Endothelial cell of umbilical vein (primary cell): ENCODE measurements around the gene NR1H3. TPM values are rescaled to one million over a fixed set of nuclear protein-coding genes. Genes with fewer than 3 reads are reported as not detected.

Experiments used
- BruUV-seq: library from RNA; stranded (reverse); fragments of 400-500 nt; replicated peaks from 2 replicates; lab custom pipeline; 2021; lab: Mats Ljungman, UMichigan
- CTCF ChIA-PET: fragments of 300-600, 350-600 bp; sonication (Branson Sonifier 250); formaldehyde crosslinking; loops from one replicate; lab custom pipeline; 2021; ENCODE audit warnings: antibody characterized with exemption, inconsistent platforms; lab: Charles Lee
- POLR2A ChIA-PET: fragments of 300-600, 350-600 bp; sonication (Branson Sonifier 250); formaldehyde crosslinking; loops from one replicate; lab custom pipeline; 2021; ENCODE audit warnings: antibody characterized with exemption, inconsistent platforms; lab: Charles Lee
- DNase-seq: peaks from one replicate; pipeline ENCODE4 v3.0.0-alpha.2; 2011; ENCODE audit warnings: low read depth, low spot score
- FAIRE-seq: peaks from 2 replicates; lab custom pipeline; 2011; peaks lifted over from hg19 to GRCh38; lab: Jason Lieb, UNC
- H2AFZ ChIP-seq: 2 replicates; pipeline ENCODE4 v1.6.0; 2012; ENCODE audit warnings: low read depth, low read length, control low read depth, inconsistent platforms
- H3K27ac ChIP-seq: 2 replicates; pipeline ENCODE4 v1.5.1; 2011; ENCODE audit warnings: low read depth, mild to moderate bottlenecking, control low read depth, low read length, moderate library complexity; ENCODE audit not compliant: insufficient read depth
- H3K27me3 ChIP-seq, 2 experiments: 2 replicates each; pipeline versions ENCODE4 v1.6.0 to v1.6.1; 2011; ENCODE audit warnings: low read length in 2 of 2, mixed read lengths in 1 of 2; ENCODE audit not compliant: control insufficient read depth in 2 of 2, insufficient read depth in 2 of 2
- H3K36me3 ChIP-seq, 2 experiments: 2 replicates in 1 of 2; 3 replicates in 1 of 2; pipeline ENCODE4 v1.5.1; 2011; ENCODE audit warnings: low read length in 2 of 2, mild to moderate bottlenecking in 1 of 2, moderate library complexity in 1 of 2; ENCODE audit not compliant: control insufficient read depth in 2 of 2, insufficient read depth in 2 of 2; ENCODE audit errors: extremely low read depth in 1 of 2
- H3K4me1 ChIP-seq: 3 replicates; pipeline ENCODE4 v1.5.1; 2011; ENCODE audit warnings: mild to moderate bottlenecking, low read length; ENCODE audit not compliant: control insufficient read depth, insufficient read depth; ENCODE audit errors: extremely low read depth
- H3K4me2 ChIP-seq: 2 replicates; pipeline ENCODE4 v1.6.1; 2011; ENCODE audit warnings: low read length, control low read depth, mixed read lengths; ENCODE audit not compliant: insufficient read depth
- H3K4me3 ChIP-seq, 3 experiments: fragments of 200-600 bp in 1 of 3; sonication (generic), shearing (Covaris generic) in 1 of 3; replicated peaks in 1 of 3; 2 replicates each; pipeline ENCODE4 v1.5.1; 2011 to 2016; ENCODE audit warnings: control low read depth in 3 of 3, low read length in 3 of 3, mild to moderate bottlenecking in 2 of 3, inconsistent platforms in 1 of 3, low read depth in 1 of 3, moderate library complexity in 1 of 3; ENCODE audit not compliant: insufficient read depth in 1 of 3
- H3K79me2 ChIP-seq: 2 replicates; pipeline ENCODE4 v1.6.0; 2012; ENCODE audit warnings: low read length, inconsistent platforms; ENCODE audit not compliant: control insufficient read depth, insufficient read depth
- H3K9ac ChIP-seq: replicated peaks from 2 replicates; pipeline ENCODE3; 2011; ENCODE audit warnings: low read length, control low read depth; ENCODE audit not compliant: insufficient read depth; ENCODE audit errors: extremely low read depth
- H3K9me1 ChIP-seq: replicated peaks from 3 replicates; pipeline ENCODE4 v1.6.0; 2011; ENCODE audit warnings: mild to moderate bottlenecking, low read length; ENCODE audit not compliant: control insufficient read depth, insufficient read depth; ENCODE audit errors: extremely low read depth
- H3K9me3 ChIP-seq: replicated peaks from 2 replicates; pipeline ENCODE4 v1.5.1; 2012; ENCODE audit warnings: low read length, inconsistent platforms; ENCODE audit not compliant: control insufficient read depth, insufficient read depth
- H4K20me1 ChIP-seq: replicated peaks from 2 replicates; pipeline ENCODE3; 2011; ENCODE audit warnings: mild to moderate bottlenecking, low read length; ENCODE audit not compliant: control insufficient read depth, insufficient read depth; ENCODE audit errors: extremely low read depth
- CTCF ChIP-seq, 2 donors: IDR thresholded peaks; 1 replicate in 1 of 2; 2 replicates in 1 of 2; pipeline ENCODE4 v1.5.1; 2011; ENCODE audit warnings: low read length in 2 of 2, mild to moderate bottlenecking in 2 of 2, moderate library complexity in 2 of 2, control low read depth in 1 of 2, inconsistent platforms in 1 of 2, low read depth in 1 of 2; ENCODE audit not compliant: insufficient read depth in 1 of 2; ENCODE audit errors: extremely low read depth in 1 of 2
- EZH2 ChIP-seq: IDR thresholded peaks from 2 replicates; pipeline ENCODE4 v1.6.1; 2012; ENCODE audit warnings: borderline replicate concordance, low read depth, mild to moderate bottlenecking, moderate library complexity, low read length, inconsistent platforms; ENCODE audit not compliant: severe bottlenecking
- FOS ChIP-seq: IDR thresholded peaks from 2 replicates; pipeline ENCODE4 v1.6.1; 2011; ENCODE audit warnings: mild to moderate bottlenecking, low read length, moderate library complexity, borderline replicate concordance; ENCODE audit not compliant: insufficient read depth
- GATA2 ChIP-seq: IDR thresholded peaks from 2 replicates; pipeline ENCODE4 v1.7.0; 2011; ENCODE audit warnings: low read depth, mild to moderate bottlenecking, moderate library complexity, mixed read lengths, low read length; ENCODE audit not compliant: insufficient read length, insufficient read depth
- JUN ChIP-seq: IDR thresholded peaks from 2 replicates; pipeline ENCODE4 v1.6.1; 2011; ENCODE audit warnings: borderline replicate concordance, low read depth; ENCODE audit not compliant: insufficient read length, insufficient read depth
- MAX ChIP-seq: IDR thresholded peaks from 2 replicates; pipeline ENCODE4 v1.6.1; 2011; ENCODE audit not compliant: insufficient read depth, insufficient read length
- MYC ChIP-seq: IDR thresholded peaks from one replicate; pipeline ENCODE4 v1.6.1; 2011; ENCODE audit warnings: mild to moderate bottlenecking, low read depth, low read length
- POLR2A ChIP-seq: IDR thresholded peaks from 2 replicates; pipeline ENCODE4 v1.6.1; 2012; ENCODE audit warnings: low read depth, mild to moderate bottlenecking, control low read depth, low read length
- POLR2AphosphoS5 ChIP-seq: IDR thresholded peaks from 2 replicates; pipeline ENCODE4 v1.6.1; 2012; ENCODE audit warnings: low read depth, mild to moderate bottlenecking, control low read depth, low read length, moderate library complexity; ENCODE audit not compliant: insufficient read depth
- dilution Hi-C: fragments of 300-500 bp; cut with MboI; formaldehyde crosslinking; loops from one replicate; pipeline ENCODE4 v1.15.0; 2019; ENCODE audit warnings: low sequenced_read_pairs; ENCODE audit not compliant: extremely low pct_ligation_motif_present
- intact Hi-C: fragments of 100-400 bp; cut with micrococcal nuclease; formaldehyde crosslinking; loops from one replicate; pipeline ENCODE4 v1.10.0; 2022
- polyA plus RNA-seq, 4 experiments: library from polyadenylated mRNA; depleted of rRNA in 3 of 4; stranded (reverse) in 3 of 4; unstranded in 1 of 4; fragments of >200 nt; gene quantifications; 2 replicates each; pipeline versions ENCODE4 v1.2.1 to v1.2.3, GENCODE V29; 2011 to 2012; ENCODE audit warnings: missing spikeins in 1 of 4
- total RNA-seq: library from RNA; stranded (reverse); gene quantifications from 2 replicates; pipeline ENCODE4 v1.2.3, GENCODE V29; 2021

The NR1H3 gene
- total and polyA plus RNA-seq, 2 donors (not counting 3 experiments of a cell fraction or from before 2014, with no cell fraction given) = 9.8 to 16.3 TPM

DNA sequence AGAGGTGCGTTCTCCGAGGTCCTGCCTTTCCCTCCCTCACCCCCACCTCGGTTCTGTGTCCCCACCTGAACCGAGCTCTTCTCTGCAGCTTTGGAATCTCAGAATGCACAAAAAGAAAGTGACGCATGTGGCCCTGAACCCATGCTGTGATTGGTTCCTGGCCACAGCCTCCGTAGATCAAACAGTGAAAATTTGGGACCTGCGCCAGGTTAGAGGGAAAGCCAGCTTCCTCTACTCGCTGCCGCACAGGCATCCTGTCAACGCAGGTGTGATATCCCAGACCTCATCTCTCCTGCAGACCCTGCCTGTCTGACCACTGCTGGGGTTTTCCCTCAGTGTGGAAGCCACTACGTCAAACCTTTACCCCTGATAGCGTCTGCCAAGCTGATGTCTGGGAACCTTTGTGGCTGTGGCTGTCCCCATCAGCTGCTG is 23.1 kb upstream of the NR1H3 start:
- ChIA-PET CTCF (interaction anchor here (1.2 to 5.8 kb wide), 8 partner anchors 11 to 121 kb away, joined by 3 to 63 read pairs (median 12); partner anchors contain the start of genes ACP2 and NR1H3), POLR2A (interaction anchor here (1.2 to 1.4 kb wide), 2 partner anchors 14 kb away, joined by 3 read pairs; partner anchors contain the start of gene ACP2)
- Histone ChIP-seq H3K4me3 (no peak overlapping the region), H3K4me2 (no peak overlapping the region), H2AFZ (no peak overlapping the region), H3K9me3 (no peaks in the 10 kb centered on the region), H3K4me1 (peaks cover 15% of the 10 kb centered on the region), H3K9ac (no peak overlapping the region), H3K9me1 (no peaks in the 10 kb centered on the region), H3K27ac (no peak overlapping the region), H3K27me3 (no peaks in the 10 kb centered on the region), H3K36me3 (peaks cover 16 to 21% of the 10 kb centered on the region in 2 experiments), H4K20me1 (no peaks in the 10 kb centered on the region), H3K79me2 (no peaks in the 10 kb centered on the region)
- TF ChIP-seq MAX = no peak
- TF ChIP-seq JUN = no peak
- no peak for TF ChIP-seq GATA2
- TF ChIP-seq EZH2 = no peak
- TF ChIP-seq POLR2AphosphoS5 = no peak
- no peak for TF ChIP-seq CTCF (IDR thresholded peaks at IDR 0.05; ENCODE audit: extremely low read depth in 1 of 2, insufficient read depth in 1 of 2, low read depth in 1 of 2, low read length in 2 of 2)
- no peak for TF ChIP-seq FOS
- TF ChIP-seq MYC = no peak
- no peak for TF ChIP-seq POLR2A
- FAIRE-seq (no peak), DNase-seq (no peak)
- dilution Hi-C loops (no loop called here), intact Hi-C loops (no loop called here)
- BruUV-seq = no TSS peak
